ENCODE data around the gene CASP12.

GRCh38 chr11:104866815-104867214 is 31.4 kb downstream of the CASP12 start:
- TF ChIP-seq, protein P1, sequence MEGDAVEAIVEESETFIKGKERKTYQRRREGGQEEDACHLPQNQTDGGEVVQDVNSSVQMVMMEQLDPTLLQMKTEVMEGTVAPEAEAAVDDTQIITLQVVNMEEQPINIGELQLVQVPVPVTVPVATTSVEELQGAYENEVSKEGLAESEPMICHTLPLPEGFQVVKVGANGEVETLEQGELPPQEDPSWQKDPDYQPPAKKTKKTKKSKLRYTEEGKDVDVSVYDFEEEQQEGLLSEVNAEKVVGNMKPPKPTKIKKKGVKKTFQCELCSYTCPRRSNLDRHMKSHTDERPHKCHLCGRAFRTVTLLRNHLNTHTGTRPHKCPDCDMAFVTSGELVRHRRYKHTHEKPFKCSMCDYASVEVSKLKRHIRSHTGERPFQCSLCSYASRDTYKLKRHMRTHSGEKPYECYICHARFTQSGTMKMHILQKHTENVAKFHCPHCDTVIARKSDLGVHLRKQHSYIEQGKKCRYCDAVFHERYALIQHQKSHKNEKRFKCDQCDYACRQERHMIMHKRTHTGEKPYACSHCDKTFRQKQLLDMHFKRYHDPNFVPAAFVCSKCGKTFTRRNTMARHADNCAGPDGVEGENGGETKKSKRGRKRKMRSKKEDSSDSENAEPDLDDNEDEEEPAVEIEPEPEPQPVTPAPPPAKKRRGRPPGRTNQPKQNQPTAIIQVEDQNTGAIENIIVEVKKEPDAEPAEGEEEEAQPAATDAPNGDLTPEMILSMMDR (IDR thresholded peaks at IDR 0.05; ENCODE audit: insufficient read depth, low read length, poor library complexity, severe bottlenecking): no peak
- no peak for TF ChIP-seq EZH2phosphoT487 (conservative IDR thresholded peaks at IDR 0.05; ENCODE audit: low read length)
